ENCODE results near the gene DHRS13. TPM values are rescaled to one million over a fixed set of nuclear protein-coding genes. Genes with fewer than 3 reads are reported as not detected.

The DHRS13 gene
- total RNA-seq, 1 donor from 2014 or later = 25.9 TPM

GRCh38 chr17:28892024-28892423 is 10.9 kb downstream of the DHRS13 start:
- H3K27ac Mint-ChIP-seq = no peak overlapping the region
- no peaks in the 10 kb centered on the region for H3K9me3 Mint-ChIP-seq (ENCODE audit: low read depth)
- no peak overlapping the region for H3K4me3 Mint-ChIP-seq (ENCODE audit: low read depth)
- DNase-seq (ENCODE audit: low spot score, unreplicated experiment) = no peak
- no peaks in the 10 kb centered on the region for H3K27me3 Mint-ChIP-seq
- H3K36me3 Mint-ChIP-seq (ENCODE audit: insufficient read depth) = peaks cover 2% of the 10 kb centered on the region
- H3K4me1 Mint-ChIP-seq (ENCODE audit: low read depth) = peaks cover 12% of the 10 kb centered on the region
- no peak for TF ChIP-seq CTCF (IDR thresholded peaks at IDR 0.05; ENCODE audit: unreplicated experiment)

DNA sequence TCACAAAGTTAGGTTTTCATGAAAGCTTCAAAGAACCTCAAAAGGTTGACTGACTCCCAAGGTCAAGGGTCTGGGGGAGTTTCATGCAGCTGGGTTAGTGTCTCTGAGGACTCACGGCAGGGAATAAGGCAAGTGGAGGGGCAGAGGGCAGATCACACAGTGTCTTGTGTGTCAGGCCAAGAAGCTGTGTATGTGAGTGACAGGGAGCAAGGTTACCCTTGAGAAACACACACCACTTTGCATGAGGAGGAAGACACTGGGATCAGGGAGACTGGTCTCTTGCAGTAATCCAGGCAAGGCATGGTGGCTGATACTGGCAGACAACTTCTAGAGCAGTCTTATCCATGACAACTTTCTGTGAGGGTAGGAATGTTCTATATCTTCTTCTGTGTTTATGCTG is 11.7 kb downstream of the DHRS13 start:
- H3K27me3 Mint-ChIP-seq = no peaks in the 10 kb centered on the region
- H3K4me1 Mint-ChIP-seq (ENCODE audit: low read depth) = peaks cover 5% of the 10 kb centered on the region

GRCh38 chr17:28889996-28890395 is 12.9 kb downstream of the DHRS13 start:
- Mint-ChIP-seq H3K36me3 (ENCODE audit: insufficient read depth) (peaks cover 3% of the 10 kb centered on the region), H3K27ac (peak overlapping the region; percentile 54), H3K9me3 (ENCODE audit: low read depth) (no peaks in the 10 kb centered on the region), H3K27me3 (no peaks in the 10 kb centered on the region), H3K4me3 (ENCODE audit: low read depth) (no peak overlapping the region), H3K4me1 (ENCODE audit: low read depth) (no peaks in the 10 kb centered on the region)
- TF ChIP-seq CTCF (IDR thresholded peaks at IDR 0.05; ENCODE audit: unreplicated experiment) = no peak
- no peak for DNase-seq (ENCODE audit: low spot score, unreplicated experiment)

More for the DNA sequence above, 11.7 kb downstream of the DHRS13 start:
- Mint-ChIP-seq H3K36me3 (ENCODE audit: insufficient read depth) (peaks cover 2% of the 10 kb centered on the region), H3K27ac (no peak overlapping the region), H3K9me3 (ENCODE audit: low read depth) (no peaks in the 10 kb centered on the region), H3K4me3 (ENCODE audit: low read depth) (no peak overlapping the region)
- no peak for TF ChIP-seq CTCF (IDR thresholded peaks at IDR 0.05; ENCODE audit: unreplicated experiment)
- DNase-seq (ENCODE audit: low spot score, unreplicated experiment) = no peak

DNA sequence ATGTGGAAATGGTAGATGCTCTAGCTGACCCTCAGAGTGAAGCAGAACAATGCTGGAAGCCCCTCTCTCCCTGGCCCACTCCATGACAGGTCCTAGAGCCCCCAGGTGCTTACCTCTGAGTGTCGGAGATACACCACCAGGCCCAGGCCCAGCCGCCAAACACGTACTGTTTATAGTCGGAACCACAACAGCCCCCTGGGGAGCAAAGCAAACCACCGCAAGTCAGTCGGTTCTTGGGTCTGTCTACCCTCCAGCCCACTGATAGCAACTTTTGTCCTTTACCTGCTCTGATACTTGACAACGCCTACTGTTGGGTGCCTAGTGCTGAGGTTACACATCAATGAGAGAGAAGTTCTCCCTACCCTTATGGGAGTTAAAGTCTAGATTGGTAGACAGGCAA is 14.0 kb downstream of the DHRS13 start:
- Mint-ChIP-seq H3K9me3 (ENCODE audit: low read depth) (no peaks in the 10 kb centered on the region), H3K36me3 (ENCODE audit: insufficient read depth) (peaks cover 5% of the 10 kb centered on the region), H3K4me3 (ENCODE audit: low read depth) (no peak overlapping the region), H3K27ac (no peak overlapping the region), H3K27me3 (no peaks in the 10 kb centered on the region), H3K4me1 (ENCODE audit: low read depth) (no peaks in the 10 kb centered on the region)
- no peak for TF ChIP-seq CTCF (IDR thresholded peaks at IDR 0.05; ENCODE audit: unreplicated experiment)
- DNase-seq (ENCODE audit: low spot score, unreplicated experiment) = no peak

DNA sequence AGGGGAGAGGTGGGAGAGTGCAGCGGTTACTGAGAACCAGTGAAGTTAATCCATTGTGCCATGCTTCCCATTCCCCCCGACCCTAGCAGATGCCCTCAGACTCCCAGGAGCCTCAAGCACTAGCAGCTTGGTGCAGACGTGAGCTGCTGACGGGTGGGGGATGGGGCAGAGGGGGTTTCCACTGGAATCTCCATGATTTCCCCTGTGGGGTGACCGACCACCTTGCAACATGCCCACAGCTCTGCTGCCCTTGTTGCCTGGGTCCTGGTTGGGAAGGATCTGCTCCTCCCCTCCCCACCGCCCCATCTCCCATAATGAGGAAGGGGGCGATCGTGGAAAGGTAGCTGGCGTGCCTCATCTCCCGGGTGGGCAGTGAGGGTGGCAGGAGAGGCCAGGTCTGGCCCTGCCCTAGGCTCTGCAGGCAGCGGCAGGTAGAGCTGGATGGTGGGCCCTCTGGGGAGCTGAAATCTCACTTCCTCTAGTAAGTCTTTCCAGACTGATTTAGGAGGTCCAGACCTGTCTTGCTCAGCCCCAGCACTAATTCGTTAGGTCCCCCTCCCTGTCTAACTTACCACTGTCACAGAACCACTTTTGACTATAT is 14.9 kb downstream of the DHRS13 start:
- Mint-ChIP-seq H3K4me3 (ENCODE audit: low read depth) (no peak overlapping the region), H3K9me3 (ENCODE audit: low read depth) (no peaks in the 10 kb centered on the region), H3K27ac (no peak overlapping the region), H3K4me1 (ENCODE audit: low read depth) (no peaks in the 10 kb centered on the region), H3K36me3 (ENCODE audit: insufficient read depth) (peaks cover 6% of the 10 kb centered on the region), H3K27me3 (no peaks in the 10 kb centered on the region)
- TF ChIP-seq CTCF (IDR thresholded peaks at IDR 0.05; ENCODE audit: unreplicated experiment) = no peak
- no peak for DNase-seq (ENCODE audit: low spot score, unreplicated experiment)
